NCI-H1436 treated with DMSO at 0.1 percent for 48 hours (cell line): ENCODE measurements around the gene BCL11A.

Source experiments
- DNase-seq: peaks from one replicate; lab custom pipeline; 2025; lab: John Stamatoyannopoulos, UW

BCL11A gene

GRCh38 chr2:60485550-60485949, 67.9 kb downstream of the BCL11A start:
- DNase-seq = no peak

GRCh38 chr2:60485055-60485454, 68.4 kb downstream of the BCL11A start:
- DNase-seq = no peak

- DNase-seq = no peak
Observed at GRCh38 chr2:60484133-60484645, 69.3 kb downstream of the BCL11A start.

GRCh38 chr2:60483401-60483800, 70.1 kb downstream of the BCL11A start:
- no peak for DNase-seq

- no peak for DNase-seq
Observed at GRCh38 chr2:60482222-60482621, 71.2 kb downstream of the BCL11A start.

- DNase-seq = no peak
Observed at GRCh38 chr2:60481257-60481656, 72.2 kb downstream of the BCL11A start.

- DNase-seq = no peak
Observed at GRCh38 chr2:60480089-60480773, 73.2 kb downstream of the BCL11A start.

- DNase-seq = no peak
Observed at GRCh38 chr2:60479226-60480088, 74.0 kb downstream of the BCL11A start.

- DNase-seq = no peak
Observed at GRCh38 chr2:60478660-60479059, 74.8 kb downstream of the BCL11A start.

GRCh38 chr2:60476206-60476954, 77.1 kb downstream of the BCL11A start:
- no peak for DNase-seq

- no peak for DNase-seq
Observed at GRCh38 chr2:60475123-60475830, 78.2 kb downstream of the BCL11A start.

GRCh38 chr2:60474301-60474700, 79.2 kb downstream of the BCL11A start:
- DNase-seq = no peak

- no peak for DNase-seq
Observed at GRCh38 chr2:60473546-60473945, 79.9 kb downstream of the BCL11A start.

- DNase-seq = no peak
Observed at GRCh38 chr2:60472663-60473289, 80.7 kb downstream of the BCL11A start.

- DNase-seq = no peak
Observed at GRCh38 chr2:60472041-60472440, 81.4 kb downstream of the BCL11A start.

GRCh38 chr2:60470340-60470739, 83.1 kb downstream of the BCL11A start:
- DNase-seq = no peak

- DNase-seq = no peak
Observed at GRCh38 chr2:60469536-60470317, 83.7 kb downstream of the BCL11A start.

GRCh38 chr2:60468382-60469085, 84.9 kb downstream of the BCL11A start:
- no peak for DNase-seq

GRCh38 chr2:60466161-60466702, 87.2 kb downstream of the BCL11A start:
- no peak for DNase-seq

- DNase-seq = no peak
Observed at GRCh38 chr2:60465736-60466135, 87.7 kb downstream of the BCL11A start.
